Forelimb muscle (tissue), 1 donor: ENCODE measurements around the gene SPDL1. TPM values are rescaled to one million over a fixed set of nuclear protein-coding genes. Genes with fewer than 3 reads are reported as not detected.

ENCODE experiments used
- DNase-seq: peaks from one replicate; pipeline ENCODE4 v3.0.0-alpha.2; 2013; ENCODE audit warnings: low read depth
- polyA plus RNA-seq: library from polyadenylated mRNA; unstranded; fragments of 120-200 nt; gene quantifications from one replicate; pipeline ENCODE4 v1.2.1, GENCODE V29; 2013; ENCODE audit not compliant: insufficient read length

Gene SPDL1
- 16.8 TPM for polyA plus RNA-seq

- DNase-seq, result peak; percentile 95
Measured at GRCh38 chr5:169583424-169584220, at the start of gene SPDL1. SPDL1 (plus strand) TSS chr5:169583773; CDS start chr5:169588417, 4,644 bp downstream.

GRCh38 chr5:169534311-169534880 is 49.2 kb upstream of the SPDL1 start:
- no peak for DNase-seq

GRCh38 chr5:169534939-169535338 is 48.6 kb upstream of the SPDL1 start:
- no peak for DNase-seq

GRCh38 chr5:169538944-169539343 is 44.6 kb upstream of the SPDL1 start:
- no peak for DNase-seq

GRCh38 chr5:169542811-169543210 is 40.8 kb upstream of the SPDL1 start:
- no peak for DNase-seq

GRCh38 chr5:169544264-169544950 is 39.2 kb upstream of the SPDL1 start:
- no peak for DNase-seq

- no peak for DNase-seq
Measured at GRCh38 chr5:169545762-169546161, 37.8 kb upstream of the SPDL1 start.

- no peak for DNase-seq
Measured at GRCh38 chr5:169546346-169546745, 37.2 kb upstream of the SPDL1 start.

GRCh38 chr5:169547508-169547907 is 36.1 kb upstream of the SPDL1 start:
- DNase-seq, result no peak

GRCh38 chr5:169548315-169548714 is 35.3 kb upstream of the SPDL1 start:
- DNase-seq, result no peak

- DNase-seq, result no peak
Measured at GRCh38 chr5:169549453-169550100, 34.0 kb upstream of the SPDL1 start.

- no peak for DNase-seq
Measured at GRCh38 chr5:169550227-169550626, 33.3 kb upstream of the SPDL1 start.

- DNase-seq, result no peak
Measured at GRCh38 chr5:169551146-169551545, 32.4 kb upstream of the SPDL1 start.

- DNase-seq, result no peak
Measured at GRCh38 chr5:169551696-169552095, 31.9 kb upstream of the SPDL1 start.

GRCh38 chr5:169554251-169554650 is 29.3 kb upstream of the SPDL1 start:
- DNase-seq, result no peak

- no peak for DNase-seq
Measured at GRCh38 chr5:169557838-169558237, 25.7 kb upstream of the SPDL1 start.

GRCh38 chr5:169561893-169562292 is 21.7 kb upstream of the SPDL1 start:
- no peak for DNase-seq

GRCh38 chr5:169563369-169563768 is 20.2 kb upstream of the SPDL1 start:
- no peak for DNase-seq

- DNase-seq, result no peak
Measured at GRCh38 chr5:169566202-169566601, 17.4 kb upstream of the SPDL1 start.

- DNase-seq, result no peak
Measured at GRCh38 chr5:169567079-169567478, 16.5 kb upstream of the SPDL1 start.

- DNase-seq, result no peak
Measured at GRCh38 chr5:169569513-169569912, 14.1 kb upstream of the SPDL1 start.

GRCh38 chr5:169571355-169571754 is 12.2 kb upstream of the SPDL1 start:
- DNase-seq, result no peak
